ENCODE results near the gene CABYR. TPM values are rescaled to one million over a fixed set of nuclear protein-coding genes. Genes with fewer than 3 reads are reported as not detected.

The CABYR gene
- total and polyA plus RNA-seq, 2 of the 8 experiments (the other 6 are each of a cell fraction or from before 2014, with no cell fraction given): 14.5 to 18.8 TPM

DNA sequence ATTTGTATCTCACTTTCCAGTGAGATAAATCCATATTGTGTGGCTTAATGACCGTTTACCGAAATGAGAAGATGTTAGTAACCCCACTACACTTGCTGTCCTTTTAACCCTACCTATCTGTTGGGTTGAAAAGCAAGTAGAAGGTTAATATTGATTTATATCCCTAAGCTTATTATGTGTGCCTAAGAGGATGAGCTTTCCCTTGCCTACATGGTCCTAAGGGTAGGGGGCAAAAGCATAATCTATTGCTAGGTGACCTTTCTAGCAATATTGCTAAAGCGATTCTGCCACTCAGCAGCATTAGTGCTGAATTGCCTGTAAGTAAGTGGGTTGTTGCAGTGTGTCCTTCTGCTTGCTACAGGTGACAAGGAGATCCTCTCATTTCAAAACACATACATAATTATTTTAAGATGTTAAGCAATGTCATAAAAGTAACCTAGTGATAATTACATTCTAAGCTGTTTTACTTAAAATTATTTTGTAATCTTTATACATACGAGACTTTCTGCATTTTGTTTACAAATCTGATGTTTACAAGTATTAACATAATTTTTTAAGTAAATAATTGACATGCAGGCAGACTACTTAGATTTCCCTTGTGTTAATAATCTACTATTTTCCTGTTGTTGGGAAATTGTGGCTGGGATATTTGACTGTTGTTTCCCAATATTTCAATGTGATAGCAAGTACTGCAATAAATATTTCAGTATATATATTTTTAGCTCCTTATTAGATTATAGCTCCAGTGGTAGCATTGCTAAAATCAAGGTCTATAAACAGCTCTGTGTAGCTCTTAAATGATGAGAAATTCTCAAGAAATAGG is 49.1 kb upstream of the CABYR start:
- CTCF ChIA-PET (ENCODE audit: partially characterized antibody): interaction anchor here (1.0 kb wide), 1 partner anchor 324 kb away, joined by 3 read pairs; no protein-coding TSS in a partner anchor
- H3K9me3 ChIP-seq (ENCODE audit: insufficient read depth in 2 of 2, low read depth in 1 of 2, low read length in 1 of 2): no peaks in the 10 kb centered on the region
- no peak overlapping the region for H3K18ac ChIP-seq (ENCODE audit: extremely low read depth, low read length)
- no peak overlapping the region for H4K8ac ChIP-seq (ENCODE audit: extremely low read depth, insufficient read depth, low read length)
- no peak overlapping the region for H2AK5ac ChIP-seq (ENCODE audit: low read depth, low read length)
- H3K23ac ChIP-seq (ENCODE audit: insufficient read length): no peak overlapping the region
- no peak overlapping the region for H2AFZ ChIP-seq (ENCODE audit: low read length)
- no peak overlapping the region for H4K5ac ChIP-seq (ENCODE audit: insufficient read length, low read depth, low read length)
- H2BK20ac ChIP-seq (ENCODE audit: low read length): no peak overlapping the region
- H3K23me2 ChIP-seq (ENCODE audit: low read depth, low read length): no peaks in the 10 kb centered on the region
- H3K27ac ChIP-seq (ENCODE audit: low read depth, low read length): no peak overlapping the region
- H2BK15ac ChIP-seq (ENCODE audit: low read length): no peak overlapping the region
- no peak overlapping the region for H3K56ac ChIP-seq (replicated peaks; ENCODE audit: insufficient read length, low read depth, low read length)
- DNase-seq (ENCODE audit: low read depth in 1 of 2, low spot score in 2 of 2) (no peak), FAIRE-seq (no peak)
- H3K14ac ChIP-seq (ENCODE audit: insufficient read length): no peak overlapping the region
- H2BK120ac ChIP-seq (replicated peaks; ENCODE audit: low read depth, low read length): no peak overlapping the region
- no peak overlapping the region for H2BK12ac ChIP-seq (ENCODE audit: low read depth, low read length)
- H3K4ac ChIP-seq (replicated peaks; ENCODE audit: insufficient read length, low read depth, low read length): no peak overlapping the region
- H3K36me3 ChIP-seq (ENCODE audit: control insufficient read depth in 2 of 4, insufficient read depth in 4 of 4, low read length in 3 of 4): peaks cover 0 to 4% (median 0%) of the 10 kb centered on the region in 4 experiments; a peak in 1 of 8 replicates
- no peaks in the 10 kb centered on the region for H3K4me1 ChIP-seq (replicated peaks in 1 of 4; ENCODE audit: control insufficient read depth in 3 of 4, insufficient read depth in 4 of 4, low read length in 3 of 4)
- H3K4me3 ChIP-seq (ENCODE audit: extremely low read depth in 1 of 4, insufficient read depth in 2 of 4, low read depth in 3 of 4, low read length in 4 of 4): no peak overlapping the region
- no peaks in the 10 kb centered on the region for H3K27me3 ChIP-seq (replicated peaks in 1 of 4; ENCODE audit: control insufficient read depth in 3 of 4, extremely low read depth in 1 of 4, insufficient read depth in 3 of 4, low read length in 3 of 4)
- WGBS, 2 experiments (ENCODE audit: extremely low coverage in 1 of 2, insufficient coverage in 1 of 2, insufficient read length in 1 of 2, insufficient replicate concordance in 2 of 2, low coverage in 1 of 2, low lambda C conversion rate in 2 of 2, missing lambda C conversion rate in 1 of 2): 92% methylated on average over 4 of the region's 4 CpGs; no CpG with 5 or more reads in 1 of the 2 experiments
- POLR2A ChIA-PET (ENCODE audit: partially characterized antibody): interaction anchor here (0.7 to 1.4 kb wide), 3 partner anchors 10 to 68 kb away, joined by 3 to 4 read pairs (median 4); partner anchors contain the start of gene CABYR
- 0 out of 2 replicates have a peak, but pooled peaks cover 3% of the 10 kb centered on the region for H3K79me1 ChIP-seq (ENCODE audit: low read depth, low read length)
- H4K20me1 ChIP-seq (replicated peaks in 1 of 2; ENCODE audit: control insufficient read depth in 1 of 2, insufficient read depth in 2 of 2, low read length in 2 of 2): peaks cover 0 to 4% of the 10 kb centered on the region in 2 experiments
- no peak overlapping the region for H3K9ac ChIP-seq (replicated peaks in 1 of 4; ENCODE audit: extremely low read depth in 1 of 4, low read depth in 3 of 4, low read length in 3 of 4)
- H3K79me2 ChIP-seq (ENCODE audit: control insufficient read depth in 1 of 2, insufficient read depth in 2 of 2, low read length in 2 of 2): no peaks in the 10 kb centered on the region
- no peak overlapping the region for H3K4me2 ChIP-seq (ENCODE audit: insufficient read depth in 1 of 2, low read depth in 2 of 2, low read length in 2 of 2)
- H4K91ac ChIP-seq (replicated peaks; ENCODE audit: insufficient read length, low read length): no peak overlapping the region
- no peak overlapping the region for H2BK5ac ChIP-seq (ENCODE audit: low read depth, low read length)
- TF ChIP-seq NANOG (IDR thresholded peaks at IDR 0.05; ENCODE audit: insufficient read depth, low read depth, low read length, poor library complexity, severe bottlenecking): no peak
- TF ChIP-seq SP1 (IDR thresholded peaks at IDR 0.05; ENCODE audit: low read depth, low read length): no peak
- TF ChIP-seq, protein P1, sequence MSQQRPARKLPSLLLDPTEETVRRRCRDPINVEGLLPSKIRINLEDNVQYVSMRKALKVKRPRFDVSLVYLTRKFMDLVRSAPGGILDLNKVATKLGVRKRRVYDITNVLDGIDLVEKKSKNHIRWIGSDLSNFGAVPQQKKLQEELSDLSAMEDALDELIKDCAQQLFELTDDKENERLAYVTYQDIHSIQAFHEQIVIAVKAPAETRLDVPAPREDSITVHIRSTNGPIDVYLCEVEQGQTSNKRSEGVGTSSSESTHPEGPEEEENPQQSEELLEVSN (IDR thresholded peaks at IDR 0.05): no peak
- TF ChIP-seq SAP30 (IDR thresholded peaks at IDR 0.05; ENCODE audit: insufficient read depth, insufficient replicate concordance, low read length): no peak
- TF ChIP-seq CBX8 (IDR thresholded peaks at IDR 0.05; ENCODE audit: borderline replicate concordance, low read depth, low read length): no peak

All from H1 (cell line).